Uterus (tissue), 2 donors: ENCODE measurements around the gene DDOST.

Source experiments
- POLR2A ChIP-seq, 2 donors: fragments of 450-650 bp; IDR thresholded peaks; one replicate each; pipeline ENCODE4 v1.6.1; 2016; ENCODE audit warnings: antibody characterized with exemption in 2 of 2, mild to moderate bottlenecking in 1 of 2, moderate library complexity in 1 of 2
- TF ChIP-seq, protein P1 (sequence below), 4 experiments: fragments of 200-600 bp in 2 of 4; fragments of 450-650 bp in 2 of 4; sonication (generic) in 2 of 4; IDR thresholded peaks; one replicate each; pipeline ENCODE4 v1.5.1; 2016 to 2019; ENCODE audit warnings: antibody characterized with exemption in 4 of 4, mild to moderate bottlenecking in 2 of 4, moderate library complexity in 1 of 4

DNA sequence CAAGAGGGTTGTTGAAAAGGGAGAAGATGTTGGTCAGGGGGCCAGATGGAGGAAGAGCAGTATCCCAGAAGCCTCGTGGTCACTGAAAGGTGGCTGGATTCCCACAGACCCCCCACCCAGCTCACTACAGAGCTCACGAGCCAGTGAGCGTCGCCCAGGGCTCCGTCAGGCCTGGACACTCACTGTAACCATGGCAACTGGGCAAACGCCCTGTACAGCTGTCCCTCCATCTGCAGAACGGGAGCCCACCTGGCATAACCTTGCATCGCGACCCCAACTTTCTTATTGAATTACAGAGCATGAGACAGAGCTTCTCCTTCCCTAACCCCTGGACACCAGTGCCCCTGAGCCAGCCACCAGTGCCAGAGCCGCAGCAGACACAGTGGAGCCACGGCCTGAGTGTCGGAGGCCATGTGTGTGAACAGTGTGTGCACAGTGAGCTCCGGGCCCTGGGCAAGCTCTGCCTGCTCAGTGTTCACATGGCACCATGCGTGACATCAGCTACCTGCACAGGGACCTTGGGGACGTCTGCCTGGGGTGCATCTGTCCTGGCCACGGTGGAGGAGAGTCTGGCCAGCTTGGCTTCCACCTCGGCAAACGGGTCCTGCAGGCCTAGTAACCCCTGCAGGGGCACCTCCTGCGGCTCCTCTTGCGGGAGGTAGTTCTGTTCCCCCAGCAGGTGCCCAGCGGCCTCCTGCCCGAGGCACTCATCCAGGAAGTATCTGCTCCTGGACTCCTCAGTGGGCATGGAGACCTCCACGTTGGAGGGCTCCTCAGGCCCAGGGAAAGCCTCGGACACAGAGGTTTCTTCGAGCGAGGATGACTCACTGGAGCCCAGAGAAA lies 25.9 kb upstream of the DDOST start:
- TF ChIP-seq, protein P1, sequence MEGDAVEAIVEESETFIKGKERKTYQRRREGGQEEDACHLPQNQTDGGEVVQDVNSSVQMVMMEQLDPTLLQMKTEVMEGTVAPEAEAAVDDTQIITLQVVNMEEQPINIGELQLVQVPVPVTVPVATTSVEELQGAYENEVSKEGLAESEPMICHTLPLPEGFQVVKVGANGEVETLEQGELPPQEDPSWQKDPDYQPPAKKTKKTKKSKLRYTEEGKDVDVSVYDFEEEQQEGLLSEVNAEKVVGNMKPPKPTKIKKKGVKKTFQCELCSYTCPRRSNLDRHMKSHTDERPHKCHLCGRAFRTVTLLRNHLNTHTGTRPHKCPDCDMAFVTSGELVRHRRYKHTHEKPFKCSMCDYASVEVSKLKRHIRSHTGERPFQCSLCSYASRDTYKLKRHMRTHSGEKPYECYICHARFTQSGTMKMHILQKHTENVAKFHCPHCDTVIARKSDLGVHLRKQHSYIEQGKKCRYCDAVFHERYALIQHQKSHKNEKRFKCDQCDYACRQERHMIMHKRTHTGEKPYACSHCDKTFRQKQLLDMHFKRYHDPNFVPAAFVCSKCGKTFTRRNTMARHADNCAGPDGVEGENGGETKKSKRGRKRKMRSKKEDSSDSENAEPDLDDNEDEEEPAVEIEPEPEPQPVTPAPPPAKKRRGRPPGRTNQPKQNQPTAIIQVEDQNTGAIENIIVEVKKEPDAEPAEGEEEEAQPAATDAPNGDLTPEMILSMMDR (IDR thresholded peaks at IDR 0.05) = no peak
- TF ChIP-seq POLR2A (IDR thresholded peaks at IDR 0.05) = no peak
